Adrenal gland (tissue), 5 donors: ENCODE data around the gene KRTAP9-2.
"Not testable (repeated sequence)": the region's sequence is repeated elsewhere in the genome, so short reads cannot be mapped to it uniquely, and the experiment has no call there.

Source experiments
- POLR2A ChIP-seq, 2 donors: fragments of 450-650 bp; IDR thresholded peaks; one replicate each; pipeline ENCODE4 v1.6.1; 2017; ENCODE audit warnings: antibody characterized with exemption in 2 of 2, mild to moderate bottlenecking in 2 of 2, moderate library complexity in 1 of 2
- TF ChIP-seq, protein P1 (sequence below), 6 experiments: fragments of 450-650 bp in 4 of 6; fragments of 200-600 bp in 2 of 6; sonication (generic) in 1 of 6; IDR thresholded peaks; 1 replicate in 5 of 6; 2 replicates in 1 of 6; pipeline versions ENCODE4 v1.5.1 to v1.8.0; 2016 to 2021; ENCODE audit warnings: antibody characterized with exemption in 6 of 6, mild to moderate bottlenecking in 2 of 6, moderate library complexity in 1 of 6
- donor health status: DM: no; HTN: no; CAD: no.

DNA sequence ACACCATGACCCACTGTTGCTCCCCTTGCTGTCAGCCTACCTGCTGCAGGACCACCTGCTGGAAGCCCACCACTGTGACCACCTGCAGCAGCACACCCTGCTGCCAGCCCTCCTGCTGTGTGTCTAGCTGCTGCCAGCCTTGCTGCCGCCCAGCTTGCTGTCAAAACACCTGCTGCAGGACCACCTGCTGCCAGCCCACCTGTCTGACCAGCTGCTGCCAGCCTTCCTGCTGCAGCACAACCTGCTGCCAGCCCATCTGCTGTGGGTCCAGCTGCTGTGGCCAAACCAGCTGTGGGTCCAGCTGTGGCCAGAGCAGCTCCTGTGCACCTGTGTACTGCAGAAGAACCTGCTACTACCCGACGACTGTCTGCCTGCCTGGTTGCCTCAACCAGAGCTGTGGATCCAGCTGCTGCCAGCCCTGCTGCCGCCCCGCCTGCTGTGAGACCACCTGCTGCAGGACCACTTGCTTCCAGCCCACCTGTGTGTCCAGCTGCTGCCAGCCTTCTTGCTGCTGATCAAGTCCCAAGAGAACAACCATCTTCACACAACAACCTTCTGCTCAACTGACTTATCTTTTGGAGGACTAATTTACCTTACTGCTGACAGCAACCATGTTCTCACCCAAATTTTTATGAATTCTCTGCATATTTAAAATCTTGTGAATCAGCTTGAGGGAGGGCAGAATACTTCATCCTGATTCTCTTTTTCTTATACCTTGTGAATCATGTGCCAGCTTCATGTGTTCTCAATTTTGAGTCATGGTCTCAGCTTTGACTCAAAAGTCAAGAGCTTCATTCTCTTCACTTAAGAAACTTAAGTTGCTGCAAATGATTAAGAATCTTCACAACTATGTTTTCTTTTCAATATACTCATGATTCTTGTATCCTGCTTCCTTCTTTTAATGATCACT lies 29.2 kb downstream of the KRTAP9-2 start, which contains the start of gene KRTAP9-9:
- not testable (repeated sequence) for TF ChIP-seq POLR2A (IDR thresholded peaks at IDR 0.05)
- TF ChIP-seq, protein P1, sequence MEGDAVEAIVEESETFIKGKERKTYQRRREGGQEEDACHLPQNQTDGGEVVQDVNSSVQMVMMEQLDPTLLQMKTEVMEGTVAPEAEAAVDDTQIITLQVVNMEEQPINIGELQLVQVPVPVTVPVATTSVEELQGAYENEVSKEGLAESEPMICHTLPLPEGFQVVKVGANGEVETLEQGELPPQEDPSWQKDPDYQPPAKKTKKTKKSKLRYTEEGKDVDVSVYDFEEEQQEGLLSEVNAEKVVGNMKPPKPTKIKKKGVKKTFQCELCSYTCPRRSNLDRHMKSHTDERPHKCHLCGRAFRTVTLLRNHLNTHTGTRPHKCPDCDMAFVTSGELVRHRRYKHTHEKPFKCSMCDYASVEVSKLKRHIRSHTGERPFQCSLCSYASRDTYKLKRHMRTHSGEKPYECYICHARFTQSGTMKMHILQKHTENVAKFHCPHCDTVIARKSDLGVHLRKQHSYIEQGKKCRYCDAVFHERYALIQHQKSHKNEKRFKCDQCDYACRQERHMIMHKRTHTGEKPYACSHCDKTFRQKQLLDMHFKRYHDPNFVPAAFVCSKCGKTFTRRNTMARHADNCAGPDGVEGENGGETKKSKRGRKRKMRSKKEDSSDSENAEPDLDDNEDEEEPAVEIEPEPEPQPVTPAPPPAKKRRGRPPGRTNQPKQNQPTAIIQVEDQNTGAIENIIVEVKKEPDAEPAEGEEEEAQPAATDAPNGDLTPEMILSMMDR (IDR thresholded peaks at IDR 0.05), result not testable (repeated sequence)
